Astrocyte (in vitro differentiated cells and primary cell): ENCODE measurements around the gene LTBP2.

Experiments
- EZH2 ChIP-seq: IDR thresholded peaks from 2 replicates; pipeline ENCODE4 v1.6.1; 2012; ENCODE audit warnings: mild to moderate bottlenecking, low read length, inconsistent platforms; ENCODE audit not compliant: insufficient read depth
- TF ChIP-seq, protein P1 (sequence below): IDR thresholded peaks from 2 replicates; pipeline ENCODE4 v1.5.1; 2011; ENCODE audit warnings: low read depth, mild to moderate bottlenecking, inconsistent platforms, low read length, moderate library complexity; ENCODE audit not compliant: insufficient read depth

DNA sequence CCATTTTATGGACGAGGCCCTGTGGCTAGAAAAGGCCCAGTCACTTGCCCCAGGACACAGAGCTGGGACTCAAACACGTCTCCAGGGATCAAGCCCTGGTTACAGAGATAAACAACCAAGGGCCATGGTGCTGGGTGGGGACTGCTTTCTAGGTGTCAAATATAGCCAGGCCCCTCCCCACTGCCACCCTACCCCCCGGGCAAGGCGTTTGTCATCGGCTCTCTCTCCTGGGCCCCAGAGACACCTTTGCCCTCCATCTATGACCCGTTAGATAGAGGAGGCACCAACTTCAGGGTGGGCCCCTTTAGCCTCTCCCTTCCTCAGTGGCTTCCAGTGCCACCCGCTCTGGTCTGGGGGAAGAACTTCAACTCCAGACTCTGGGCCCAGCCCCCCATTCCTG, 18.0 kb downstream of the LTBP2 start:
- TF ChIP-seq, protein P1, sequence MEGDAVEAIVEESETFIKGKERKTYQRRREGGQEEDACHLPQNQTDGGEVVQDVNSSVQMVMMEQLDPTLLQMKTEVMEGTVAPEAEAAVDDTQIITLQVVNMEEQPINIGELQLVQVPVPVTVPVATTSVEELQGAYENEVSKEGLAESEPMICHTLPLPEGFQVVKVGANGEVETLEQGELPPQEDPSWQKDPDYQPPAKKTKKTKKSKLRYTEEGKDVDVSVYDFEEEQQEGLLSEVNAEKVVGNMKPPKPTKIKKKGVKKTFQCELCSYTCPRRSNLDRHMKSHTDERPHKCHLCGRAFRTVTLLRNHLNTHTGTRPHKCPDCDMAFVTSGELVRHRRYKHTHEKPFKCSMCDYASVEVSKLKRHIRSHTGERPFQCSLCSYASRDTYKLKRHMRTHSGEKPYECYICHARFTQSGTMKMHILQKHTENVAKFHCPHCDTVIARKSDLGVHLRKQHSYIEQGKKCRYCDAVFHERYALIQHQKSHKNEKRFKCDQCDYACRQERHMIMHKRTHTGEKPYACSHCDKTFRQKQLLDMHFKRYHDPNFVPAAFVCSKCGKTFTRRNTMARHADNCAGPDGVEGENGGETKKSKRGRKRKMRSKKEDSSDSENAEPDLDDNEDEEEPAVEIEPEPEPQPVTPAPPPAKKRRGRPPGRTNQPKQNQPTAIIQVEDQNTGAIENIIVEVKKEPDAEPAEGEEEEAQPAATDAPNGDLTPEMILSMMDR: no peak
- no peak for TF ChIP-seq EZH2
